GM12878 (cell line): ENCODE measurements around the gene ZNF385A. TPM values are rescaled to one million over a fixed set of nuclear protein-coding genes. Genes with fewer than 3 reads are reported as not detected.
A peak's percentile ranks its signal among the peaks of the same experiment; 100 is the strongest.

Experiments
- ATAC-seq: fragments of 200-7000 bp; cut with Tn5 transposase; 3 replicates; pipeline ENCODE4 v1.9.1; 2020; ENCODE audit warnings: mild to moderate bottlenecking, moderate library complexity
- BruUV-seq: library from RNA; stranded (reverse); fragments of 400-500 nt; replicated peaks from 2 replicates; lab custom pipeline; 2021; lab: Mats Ljungman, UMichigan
- CTCF ChIA-PET: fragments of 300-600 bp; sonication (Branson Sonifier 250); formaldehyde crosslinking; extraction: SDS; loops from one replicate; lab custom pipeline; 2021; ENCODE audit warnings: inconsistent platforms; lab: Yijun Ruan, JAX
- POLR2A ChIA-PET: fragments of 350-600 bp; formaldehyde crosslinking; extraction: SDS; loops from one replicate; lab custom pipeline; 2021; ENCODE audit warnings: inconsistent platforms; lab: Charles Lee
- RAD21 ChIA-PET: fragments of 300-600 bp; sonication (Branson Sonifier 250); formaldehyde crosslinking; loops from one replicate; lab custom pipeline; 2023; ENCODE audit warnings: antibody characterized with exemption; ENCODE audit not compliant: unreplicated experiment; lab: Charles Lee
- SMC1A ChIA-PET: fragments of 300-600 bp; sonication (Branson Sonifier 250); formaldehyde crosslinking; loops from one replicate; lab custom pipeline; 2023; ENCODE audit not compliant: unreplicated experiment, uncharacterized antibody; lab: Charles Lee
- DNase-seq: peaks from one replicate; pipeline ENCODE4 v3.0.0-alpha.2; 2011; ENCODE audit warnings: low read depth, low spot score
- FAIRE-seq: peaks from 3 replicates; lab custom pipeline; 2011; peaks lifted over from hg19 to GRCh38; lab: Jason Lieb, UNC
- H2AFZ ChIP-seq: 2 replicates; pipeline ENCODE4 v1.6.0; 2011; ENCODE audit warnings: low read depth, low read length, control low read depth; ENCODE audit not compliant: control insufficient read depth
- H3K27ac ChIP-seq: 2 replicates; pipeline ENCODE4 v1.5.1; 2011; ENCODE audit warnings: control low read depth; ENCODE audit not compliant: control insufficient read depth, insufficient read depth
- H3K27me3 ChIP-seq, 2 experiments: replicated peaks in 1 of 2; 2 replicates each; pipeline versions ENCODE4 v1.6.0 to v1.6.1; 2011; ENCODE audit warnings: low read length in 1 of 2; ENCODE audit not compliant: control insufficient read depth in 2 of 2, insufficient read depth in 2 of 2
- H3K36me3 ChIP-seq, 2 experiments: 2 replicates each; pipeline ENCODE4 v1.5.1; 2011; ENCODE audit warnings: low read length in 1 of 2; ENCODE audit not compliant: control insufficient read depth in 2 of 2, insufficient read depth in 2 of 2
- H3K4me1 ChIP-seq: 2 replicates; pipeline ENCODE4 v1.6.1; 2011; ENCODE audit warnings: mild to moderate bottlenecking, low read length, moderate library complexity, mixed read lengths; ENCODE audit not compliant: control insufficient read depth, insufficient read depth
- H3K4me2 ChIP-seq: 2 replicates; pipeline ENCODE4 v1.6.0; 2011; ENCODE audit warnings: control low read depth; ENCODE audit not compliant: control insufficient read depth, insufficient read depth
- H3K4me3 ChIP-seq: fragments of 200-600 bp; sonication (generic); 2 replicates; pipeline ENCODE4 v1.5.1; 2016
- H3K79me2 ChIP-seq: 2 replicates; pipeline ENCODE4 v1.6.0; 2011; ENCODE audit warnings: low read length; ENCODE audit not compliant: control insufficient read depth, insufficient read depth
- H3K9ac ChIP-seq: 2 replicates; pipeline ENCODE4 v1.8.0; 2011; ENCODE audit warnings: low read length, control low read depth, mixed read lengths; ENCODE audit not compliant: control insufficient read depth, insufficient read depth
- H3K9me3 ChIP-seq: replicated peaks from 3 replicates; pipeline ENCODE4 v1.5.1; 2011; ENCODE audit warnings: mild to moderate bottlenecking, low read length; ENCODE audit not compliant: control insufficient read depth, insufficient read depth
- H4K20me1 ChIP-seq: 2 replicates; pipeline ENCODE4 v1.6.0; 2011; ENCODE audit not compliant: control insufficient read depth, insufficient read depth
- BCLAF1 ChIP-seq: fragments of 450-650 bp; IDR thresholded peaks from 2 replicates; pipeline ENCODE4 v1.6.1; 2017; ENCODE audit warnings: antibody characterized with exemption, mild to moderate bottlenecking, moderate library complexity
- E4F1 ChIP-seq: fragments of 450-650 bp; IDR thresholded peaks from 2 replicates; pipeline ENCODE4 v1.6.1; 2018; ENCODE audit warnings: borderline replicate concordance, mild to moderate bottlenecking; ENCODE audit not compliant: partially characterized antibody
- ESRRA ChIP-seq: IDR thresholded peaks from 2 replicates; pipeline ENCODE4 v1.6.1; 2012; ENCODE audit warnings: mild to moderate bottlenecking, low read length, improper control_type of control experiment
- EZH2 ChIP-seq: IDR thresholded peaks from 2 replicates; pipeline ENCODE4 v1.6.1; 2012; ENCODE audit warnings: low read depth, mild to moderate bottlenecking, control low read depth, inconsistent platforms, low read length, borderline replicate concordance; ENCODE audit not compliant: control insufficient read depth
- IRF4 ChIP-seq: IDR thresholded peaks from 2 replicates; pipeline ENCODE4 v1.6.1; 2011; ENCODE audit warnings: low read depth, low read length
- MXI1 ChIP-seq: fragments of 150-350 bp; IDR thresholded peaks from 2 replicates; pipeline ENCODE4 v1.6.1; 2011; ENCODE audit warnings: low read depth, mild to moderate bottlenecking, inconsistent platforms, low read length, improper control_type of control experiment
- PAX5 ChIP-seq: IDR thresholded peaks from 2 replicates; pipeline ENCODE4 v1.6.1; 2011; ENCODE audit warnings: low read depth, low read length, borderline replicate concordance
- RAD51 ChIP-seq: fragments of 450-650 bp; IDR thresholded peaks from 2 replicates; pipeline ENCODE4 v1.6.1; 2016; ENCODE audit warnings: moderate library complexity, mild to moderate bottlenecking, inconsistent platforms
- RCOR1 ChIP-seq: conservative IDR thresholded peaks from 2 replicates; pipeline ENCODE4 v1.6.1; 2012; ENCODE audit warnings: low read depth, low read length, improper control_type of control experiment
- ZNF687 ChIP-seq: fragments of 450-650 bp; IDR thresholded peaks from 2 replicates; pipeline ENCODE4 v1.6.1; 2017; ENCODE audit warnings: mild to moderate bottlenecking, moderate library complexity
- WGBS: methylation state at CpG from one replicate; pipeline ENCODE4 v1.1.6; 2016; ENCODE audit warnings: low lambda C conversion rate; ENCODE audit not compliant: insufficient replicate concordance, insufficient coverage; ENCODE audit errors: missing lambda C conversion rate; 5-methylcytosine and 5-hydroxymethylcytosine counted together
- in situ Hi-C: fragments of 300-500 bp; cut with MboI; formaldehyde crosslinking; loops from 9 replicates; pipeline ENCODE4 v1.14.3; 2018; ENCODE audit warnings: mixed read lengths
- intact Hi-C: fragments of 100-400 bp; cut with micrococcal nuclease; formaldehyde crosslinking; loops from one replicate; pipeline ENCODE4 v1.14.2; 2022; ENCODE audit not compliant: unreplicated experiment
- polyA plus RNA-seq, 11 experiments: library from polyadenylated mRNA; depleted of rRNA in 4 of 11; unstranded in 6 of 11; stranded (reverse) in 5 of 11; fragments of >200 nt; fragmentation: Nextera tagmentation in 4 of 11; fragmentation: Illumina TruSeq in 1 of 11; extraction: Ambion mirVana in 4 of 11; extraction: Trizol in 1 of 11; gene quantifications; 1 replicate in 1 of 11; 2 replicates in 10 of 11; pipeline versions ENCODE4 v1.2.1 to v1.2.3, GENCODE V29; 2011 to 2016; ENCODE audit warnings: inconsistent platforms in 2 of 11, missing spikeins in 2 of 11, low read depth in 1 of 11
- total RNA-seq, 4 experiments: library from RNA; depleted of rRNA in 3 of 4; stranded (reverse); fragments of >200 nt in 3 of 4; fragmentation: Illumina TruSeq in 1 of 4; extraction: Trizol in 1 of 4; gene quantifications; 2 replicates each; pipeline versions ENCODE4 v1.2.1 to v1.2.3, GENCODE V29; 2013 to 2021

Gene ZNF385A
- total and polyA plus RNA-seq, 10 of the 15 experiments (the other 5 are each of a cell fraction or from before 2014, with no cell fraction given) = 0.26 to 26.1 (median 4.9) TPM

- TF ChIP-seq RCOR1 (no peak), ESRRA (no peak), ZNF687 (no peak)
Observed at GRCh38 chr12:54363047-54363446, 21.5 kb downstream of the ZNF385A start (continued).

- H3K4me3 ChIP-seq = no peak overlapping the region
- in situ Hi-C loops = loop anchor here (5.0 to 10.0 kb wide), 3 partner anchors 64 to 336 kb away; partner anchors contain the start of gene HOXC6
- no peaks in the 10 kb centered on the region for H4K20me1 ChIP-seq
- peaks cover 30% of the 10 kb centered on the region for H3K4me1 ChIP-seq
- ChIA-PET POLR2A (no interaction called here), SMC1A (interaction anchor here (1.0 to 2.6 kb wide), 11 partner anchors 23 to 309 kb away, joined by 3 to 13 read pairs (median 4); partner anchors contain the start of gene COPZ1), RAD21 (interaction anchor here (0.9 to 1.7 kb wide), 5 partner anchors 7 to 142 kb away, joined by 3 to 6 read pairs (median 3); partner anchors contain the start of gene COPZ1), CTCF (interaction anchor here (1.0 to 8.6 kb wide), 18 partner anchors 9 to 146 kb away, joined by 3 to 116 read pairs (median 4); partner anchors contain the start of genes CBX5 and COPZ1)
- FAIRE-seq (peak; percentile 65), DNase-seq (no peak), ATAC-seq (no peak)
- H3K27me3 ChIP-seq = no peaks in the 10 kb centered on the region
- H2AFZ ChIP-seq = no peak overlapping the region
- no TSS peak for BruUV-seq
- H3K4me2 ChIP-seq = no peak overlapping the region
- no peaks in the 10 kb centered on the region for H3K36me3 ChIP-seq
- WGBS = 80% methylated on average over 16 of the region's 16 CpGs
- no peak overlapping the region for H3K9ac ChIP-seq
- no peaks in the 10 kb centered on the region for H3K9me3 ChIP-seq
- intact Hi-C loops = loop anchor here (2.0 kb wide), 1 partner anchor 66 kb away; no protein-coding TSS in a partner anchor
- H3K79me2 ChIP-seq = no peaks in the 10 kb centered on the region
- H3K27ac ChIP-seq = no peak overlapping the region
- TF ChIP-seq PAX5 (no peak), MXI1 (no peak), BCLAF1 (no peak), EZH2 (no peak), RAD51 (no peak), IRF4 (0 out of 2 replicates have a peak, but pooled peaks have one; percentile 22), E4F1 (no peak)
Observed at GRCh38 chr12:54360717-54361456, 23.6 kb downstream of the ZNF385A start.
